LoVo (cell line): ENCODE measurements around the gene LRFN4.

Source experiments
- DNase-seq: peaks from one replicate; pipeline ENCODE4 v3.0.0-alpha.2; 2016; ENCODE audit warnings: low spot score

Gene LRFN4

DNA sequence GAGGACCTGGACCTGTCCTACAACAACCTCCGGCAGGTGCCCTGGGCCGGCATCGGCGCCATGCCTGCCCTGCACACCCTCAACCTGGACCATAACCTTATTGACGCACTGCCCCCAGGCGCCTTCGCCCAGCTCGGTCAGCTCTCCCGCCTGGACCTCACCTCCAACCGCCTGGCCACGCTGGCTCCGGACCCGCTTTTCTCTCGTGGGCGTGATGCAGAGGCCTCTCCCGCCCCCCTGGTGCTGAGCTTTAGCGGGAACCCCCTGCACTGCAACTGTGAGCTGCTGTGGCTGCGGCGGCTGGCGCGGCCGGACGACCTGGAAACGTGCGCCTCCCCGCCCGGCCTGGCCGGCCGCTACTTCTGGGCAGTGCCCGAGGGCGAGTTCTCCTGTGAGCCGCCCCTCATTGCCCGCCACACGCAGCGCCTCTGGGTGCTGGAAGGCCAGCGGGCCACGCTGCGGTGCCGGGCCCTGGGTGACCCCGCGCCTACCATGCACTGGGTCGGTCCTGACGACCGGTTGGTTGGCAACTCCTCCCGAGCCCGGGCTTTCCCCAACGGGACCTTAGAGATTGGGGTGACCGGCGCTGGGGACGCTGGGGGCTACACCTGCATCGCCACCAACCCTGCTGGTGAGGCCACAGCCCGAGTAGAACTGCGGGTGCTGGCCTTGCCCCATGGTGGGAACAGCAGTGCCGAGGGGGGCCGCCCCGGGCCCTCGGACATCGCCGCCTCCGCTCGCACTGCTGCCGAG is 1.5 kb downstream of the LRFN4 start:
- DNase-seq, result no peak

GRCh38 chr11:66858939-66859685 is 2.2 kb downstream of the LRFN4 start:
- no peak for DNase-seq

- no peak for DNase-seq
Observed at GRCh38 chr11:66859686-66860448, 3.0 kb downstream of the LRFN4 start.

DNA sequence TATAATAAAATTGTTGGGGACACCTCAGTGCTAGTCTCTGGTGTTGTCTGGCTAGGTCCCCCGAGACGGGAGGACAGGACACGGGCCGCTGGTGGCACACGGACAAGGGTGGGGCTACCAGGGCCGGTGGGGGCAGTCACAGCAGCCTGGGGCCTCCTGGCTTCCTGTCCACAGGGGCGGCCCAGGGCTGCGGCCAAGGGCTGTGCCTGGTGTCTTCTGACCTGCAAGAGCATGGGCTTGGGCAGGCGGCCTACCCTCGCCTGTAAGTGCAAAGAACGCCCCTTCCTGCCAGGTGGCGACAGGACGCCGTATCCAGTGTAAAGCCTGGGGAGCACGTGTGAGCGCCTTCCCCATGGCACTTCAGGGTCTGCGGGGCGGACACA is 3.6 kb downstream of the LRFN4 start:
- no peak for DNase-seq

- no peak for DNase-seq
Observed at GRCh38 chr11:66861038-66861773, 4.3 kb downstream of the LRFN4 start.

- no peak for DNase-seq
Observed at GRCh38 chr11:66861774-66862558, 5.1 kb downstream of the LRFN4 start.

DNA sequence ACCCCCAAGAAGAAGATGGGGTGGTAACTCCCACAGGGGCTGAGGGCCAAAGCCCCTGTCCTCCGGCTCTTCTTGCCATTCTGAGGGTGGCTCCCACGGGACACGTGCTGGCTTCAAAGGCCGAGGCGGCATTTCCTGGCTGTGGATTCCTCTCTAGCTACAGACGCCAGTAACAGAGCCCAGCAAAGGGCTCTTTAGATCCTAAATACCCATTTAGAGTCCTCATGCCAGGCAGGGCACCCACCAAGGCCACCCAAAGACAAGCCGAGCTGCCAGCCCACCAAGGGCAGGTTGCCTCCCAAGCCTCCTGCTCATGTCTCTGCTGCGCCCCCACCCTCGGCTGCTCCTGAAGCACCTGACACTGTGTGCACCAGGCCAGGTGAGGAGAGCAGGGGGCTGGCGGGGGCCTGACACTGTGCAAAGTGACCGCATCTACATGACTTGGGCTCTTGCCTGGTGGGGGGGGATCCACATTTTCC is 5.7 kb downstream of the LRFN4 start:
- no peak for DNase-seq

- DNase-seq, result no peak
Observed at GRCh38 chr11:66863428-66864125, 6.7 kb downstream of the LRFN4 start.

DNA sequence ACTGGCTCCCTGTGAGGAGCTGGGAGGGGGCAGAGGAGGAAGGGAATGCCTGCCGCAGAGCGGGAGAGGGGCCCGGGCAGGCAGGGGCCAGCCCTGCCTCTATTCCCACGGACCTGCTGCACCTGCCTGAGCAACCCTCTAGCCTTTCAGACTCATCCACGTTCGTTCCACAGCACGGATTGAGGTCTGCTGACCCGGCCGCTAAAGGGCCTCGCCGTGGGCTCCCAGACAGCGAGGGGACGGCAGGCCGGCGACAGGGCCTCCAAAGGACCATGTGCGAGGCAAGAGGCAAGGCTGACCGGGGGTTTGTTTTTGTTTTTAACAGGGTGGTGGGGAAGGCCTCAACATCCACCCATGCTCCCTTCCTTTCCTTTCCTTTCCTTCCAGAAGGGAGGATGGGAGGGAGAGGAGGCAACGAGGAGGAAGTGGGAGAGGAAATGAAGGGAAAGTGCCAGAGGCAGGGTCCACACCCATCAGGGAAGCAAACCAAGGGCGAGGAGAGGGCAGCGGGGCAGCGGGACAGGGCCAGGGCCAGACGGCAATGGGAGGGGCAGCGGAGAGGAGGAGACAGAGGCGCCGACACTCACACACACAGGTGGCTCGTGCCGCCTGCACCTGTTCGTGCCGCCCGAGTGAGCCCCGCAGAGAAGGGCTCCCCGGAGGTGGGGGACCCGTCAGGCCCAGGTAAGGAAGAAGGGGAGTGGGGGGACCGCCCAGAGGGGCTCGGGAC is 7.5 kb downstream of the LRFN4 start:
- no peak for DNase-seq

- no peak for DNase-seq
Observed at GRCh38 chr11:66864924-66865697, 8.2 kb downstream of the LRFN4 start.

DNA sequence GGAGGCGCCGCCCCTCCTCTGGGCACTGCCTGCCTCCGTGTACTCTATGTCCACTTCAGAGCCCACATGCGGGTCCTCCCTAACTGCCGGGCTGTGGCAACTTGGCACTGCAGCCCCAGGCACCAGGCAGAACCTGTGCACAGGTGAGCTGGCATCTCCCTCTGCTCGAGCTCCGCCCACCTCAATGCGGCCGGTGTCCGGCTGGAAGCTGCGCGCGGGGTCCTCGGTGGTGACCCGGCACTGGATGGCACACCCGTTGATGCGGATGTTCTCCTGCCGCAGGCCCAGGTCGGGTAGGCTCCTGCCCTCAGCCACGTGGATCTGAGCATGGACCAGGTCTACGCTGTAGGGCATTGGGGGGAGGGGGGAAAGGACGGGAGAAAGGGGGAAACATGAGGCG is 9.1 kb downstream of the LRFN4 start:
- no peak for DNase-seq

DNA sequence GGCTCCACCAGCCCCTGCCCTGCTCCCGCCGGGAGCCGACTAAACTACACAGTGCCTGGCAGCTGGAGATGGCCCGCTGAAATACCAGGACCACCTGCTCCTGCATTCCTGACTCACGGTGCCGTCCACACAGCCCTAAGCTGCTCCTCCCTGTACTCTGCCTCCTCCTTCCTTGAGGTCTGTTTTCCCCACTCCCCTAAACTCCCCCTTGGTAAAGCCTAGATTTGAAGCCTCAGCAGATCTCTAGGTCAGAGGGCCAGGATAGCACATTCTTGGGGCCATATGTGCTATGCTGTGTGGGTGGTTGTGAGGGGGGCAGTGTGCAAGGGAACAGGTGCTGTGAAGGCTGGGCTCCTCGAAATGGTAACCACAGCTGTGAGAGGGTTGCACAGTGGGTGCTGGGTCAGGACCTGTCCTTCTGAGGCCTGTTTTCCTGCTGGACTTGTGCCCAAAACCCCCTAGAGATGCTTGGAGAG is 9.7 kb downstream of the LRFN4 start:
- DNase-seq, result no peak

GRCh38 chr11:66867425-66868040 is 10.7 kb downstream of the LRFN4 start:
- DNase-seq, result no peak

DNA sequence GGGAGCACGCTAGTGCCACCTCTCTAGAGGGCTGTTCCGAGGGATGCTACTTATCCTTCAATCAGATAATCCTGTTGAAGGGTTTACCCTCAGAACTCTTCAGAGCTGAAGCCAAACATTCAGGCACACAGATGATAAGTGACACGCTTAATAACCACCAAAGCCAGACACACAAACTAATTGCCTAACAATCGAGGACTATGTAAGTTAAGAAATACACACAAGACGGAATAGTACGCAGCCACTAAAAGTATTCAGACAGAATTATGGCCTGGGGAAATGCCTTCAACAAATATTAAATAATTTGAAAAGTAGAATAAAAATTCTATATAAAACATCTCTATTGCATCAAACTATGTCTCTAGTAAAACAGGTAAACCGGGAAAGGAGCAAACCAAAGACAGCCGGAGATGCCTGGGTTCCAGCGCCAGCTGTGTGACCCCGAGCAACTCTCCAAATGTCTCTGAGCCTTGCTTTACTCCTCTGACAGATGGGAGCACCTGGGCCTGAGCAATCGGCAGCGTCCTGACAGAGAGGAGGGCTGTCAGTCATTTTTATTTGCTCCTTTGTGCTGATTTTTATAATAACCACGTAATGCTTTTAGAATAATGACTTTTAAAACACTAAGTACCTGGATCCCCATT is 11.3 kb downstream of the LRFN4 start:
- DNase-seq, result no peak

DNA sequence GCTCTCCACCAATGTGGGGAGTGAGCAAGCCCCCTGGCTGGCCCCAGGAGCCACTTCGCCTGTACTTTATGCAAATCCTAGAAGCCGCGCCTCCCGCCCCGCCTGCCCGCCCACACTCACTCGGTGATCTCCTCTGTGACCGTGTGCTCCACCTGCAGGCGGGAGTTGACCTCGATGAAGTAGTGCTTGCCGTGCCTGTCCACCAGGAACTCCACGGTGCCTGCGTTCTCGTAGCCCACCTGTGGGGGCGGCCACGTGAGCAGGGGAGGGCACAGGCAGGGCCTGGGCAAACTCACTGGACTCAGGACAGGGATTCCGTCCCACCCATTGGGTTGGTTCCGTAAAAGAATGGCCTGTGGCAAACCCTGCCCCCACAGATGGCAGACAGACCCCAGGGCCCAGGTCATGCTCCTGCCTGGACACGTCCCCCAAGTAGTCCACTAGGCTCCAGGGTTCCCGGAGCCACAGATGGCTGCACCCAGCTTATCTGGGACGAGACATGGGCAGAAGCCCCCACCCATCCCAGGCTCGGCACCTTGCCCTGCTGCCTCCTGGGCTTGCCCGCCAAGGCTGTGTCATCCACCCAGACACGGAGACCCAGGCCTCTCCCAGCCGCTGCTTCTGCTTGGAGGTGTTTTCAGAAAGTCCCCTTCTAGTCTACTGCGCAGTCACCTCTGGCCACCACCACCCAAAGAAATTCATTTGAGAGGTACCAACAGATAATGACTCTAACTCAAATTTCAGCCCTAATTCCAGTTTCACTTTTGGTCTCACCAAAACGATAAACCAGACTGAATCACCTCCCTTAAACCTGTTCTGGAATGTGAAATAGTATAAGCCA is 12.1 kb downstream of the LRFN4 start:
- peak; percentile 79 for DNase-seq

DNA sequence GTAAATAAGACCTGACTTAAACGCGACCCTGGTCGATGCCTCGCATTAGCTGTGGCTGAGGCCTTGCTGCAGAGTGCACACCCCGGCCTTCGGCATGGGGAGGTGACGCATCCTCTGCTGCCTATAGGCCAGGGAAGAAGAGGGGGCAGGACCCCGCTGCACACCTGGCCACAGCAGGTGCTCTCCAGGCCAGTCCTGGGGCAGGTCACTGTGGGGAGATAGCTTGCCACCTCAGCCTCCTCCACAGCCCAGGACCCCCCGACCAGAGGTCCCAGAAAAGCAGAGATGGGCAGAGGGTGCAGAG is 12.7 kb downstream of the LRFN4 start:
- DNase-seq, result no peak

- no peak for DNase-seq
Observed at GRCh38 chr11:66870131-66870530, 13.3 kb downstream of the LRFN4 start.
